Nasal cavity respiratory epithelium epithelial cell of viscerocranial mucosa (primary cell): ENCODE data around the gene DCTN1. TPM values are rescaled to one million over a fixed set of nuclear protein-coding genes. Genes with fewer than 3 reads are reported as not detected.

Experiments
- total RNA-seq: library from RNA; depleted of rRNA; stranded (reverse); fragments of >200 nt; gene quantifications from 2 replicates; pipeline ENCODE4 v1.2.3, GENCODE V29; 2014

The DCTN1 gene
- 52.6 and 114 TPM in 2 replicates for total RNA-seq

GRCh38 chr2:74379851-74380789, at the start of gene DCTN1:
DCTN1 (minus strand) TSS chr2:74380311; CDS start chr2:74380037, 274 bp downstream.

GRCh38 chr2:74421221-74421870, 41.2 kb upstream of the DCTN1 start, which contains the start of the genes C2orf81 and WDR54:
C2orf81 (minus strand) TSS chr2:74421619; CDS start chr2:74421560, 59 bp downstream.
WDR54 (plus strand) TSS chr2:74421730; CDS start chr2:74422154, 424 bp downstream.

DNA sequence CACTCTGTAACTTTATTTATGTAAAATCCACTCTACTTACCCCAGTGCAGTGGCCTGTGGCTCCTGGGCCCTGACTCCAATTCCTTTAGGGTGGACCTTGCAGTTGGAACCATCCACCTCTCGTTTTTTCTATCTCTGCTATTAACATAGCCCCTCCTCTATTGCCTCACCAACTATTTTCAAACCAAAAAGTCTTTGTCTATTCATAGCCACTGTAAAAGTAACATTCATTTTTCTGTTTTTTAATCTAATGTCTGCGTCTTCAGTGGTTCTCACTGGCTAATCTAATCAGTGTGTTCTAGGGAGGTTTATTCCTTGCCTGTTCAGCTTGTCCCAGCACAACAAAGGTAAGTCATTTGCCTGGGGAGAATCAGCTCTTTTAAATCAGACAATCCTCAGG, 36.8 kb downstream of the DCTN1 start, which contains the start of gene SLC4A5:
Gene SLC4A5 (minus strand): TSS at position 101 of the 400 bp plus-strand sequence. CDS start 28,393 bp downstream, outside the sequence.

Other genes with a start within 250 kb of the DCTN1 start
- 33.1 and 44.4 TPM in 2 replicates for gene BOLA3, start 232.4 kb downstream of the DCTN1 start, total RNA-seq
- 74.2 and 98.9 TPM in 2 replicates for gene MOB1A, start 201.4 kb downstream of the DCTN1 start, total RNA-seq
- gene MTHFD2, start 181.7 kb downstream of the DCTN1 start, total RNA-seq, result 408 and 424 TPM in 2 replicates
- under 0.01 and 0.21 TPM in 2 replicates for gene SLC4A5, start 36.9 kb downstream of the DCTN1 start, total RNA-seq
- gene C2orf81, start 41.3 kb upstream of the DCTN1 start, total RNA-seq, result under 0.01 and 0.85 TPM in 2 replicates
- gene WDR54, start 41.4 kb upstream of the DCTN1 start, total RNA-seq, result 16.9 and 19.5 TPM in 2 replicates
- gene RTKN, start 61.6 kb upstream of the DCTN1 start, total RNA-seq, result 33.2 and 51.9 TPM in 2 replicates
- gene INO80B, start 74.8 kb upstream of the DCTN1 start, total RNA-seq, result 9.9 and 14.5 TPM in 2 replicates
- 24.4 and 27.7 TPM in 2 replicates for gene WBP1, start 78.1 kb upstream of the DCTN1 start, total RNA-seq
- gene MOGS, start 85.1 kb upstream of the DCTN1 start, total RNA-seq, result 64.4 and 67.0 TPM in 2 replicates
- gene MRPL53, start 92.4 kb upstream of the DCTN1 start, total RNA-seq, result 18.4 and 27.0 TPM in 2 replicates
- gene CCDC142, start 102.7 kb upstream of the DCTN1 start, total RNA-seq, result 9.9 and 12.7 TPM in 2 replicates
- gene TTC31, start 102.8 kb upstream of the DCTN1 start, total RNA-seq, result 6.8 and 11.6 TPM in 2 replicates
- gene LBX2, start 119.3 kb upstream of the DCTN1 start, total RNA-seq, result 0.68 and 1.00 TPM in 2 replicates
- gene PCGF1, start 127.4 kb upstream of the DCTN1 start, total RNA-seq, result 36.4 and 39.0 TPM in 2 replicates
- not detected in 2 replicates for gene TLX2, start 134.1 kb upstream of the DCTN1 start, total RNA-seq
- gene DQX1, start 145.9 kb upstream of the DCTN1 start, total RNA-seq, result 1.0 and 3.9 TPM in 2 replicates
- gene AUP1, start 149.4 kb upstream of the DCTN1 start, total RNA-seq, result 111 and 175 TPM in 2 replicates
- 31.9 and 59.8 TPM in 2 replicates for gene HTRA2, start 149.6 kb upstream of the DCTN1 start, total RNA-seq
- gene LOXL3, start 173.6 kb upstream of the DCTN1 start, total RNA-seq, result 0.28 and 0.34 TPM in 2 replicates
- 0.68 and 2.1 TPM in 2 replicates for gene DOK1, start 174.4 kb upstream of the DCTN1 start, total RNA-seq